ENCODE data around the gene GLI2. TPM values are rescaled to one million over a fixed set of nuclear protein-coding genes. Genes with fewer than 3 reads are reported as not detected.

The GLI2 gene
- polyA plus RNA-seq, 1 experiment, result 5.2 TPM

DNA sequence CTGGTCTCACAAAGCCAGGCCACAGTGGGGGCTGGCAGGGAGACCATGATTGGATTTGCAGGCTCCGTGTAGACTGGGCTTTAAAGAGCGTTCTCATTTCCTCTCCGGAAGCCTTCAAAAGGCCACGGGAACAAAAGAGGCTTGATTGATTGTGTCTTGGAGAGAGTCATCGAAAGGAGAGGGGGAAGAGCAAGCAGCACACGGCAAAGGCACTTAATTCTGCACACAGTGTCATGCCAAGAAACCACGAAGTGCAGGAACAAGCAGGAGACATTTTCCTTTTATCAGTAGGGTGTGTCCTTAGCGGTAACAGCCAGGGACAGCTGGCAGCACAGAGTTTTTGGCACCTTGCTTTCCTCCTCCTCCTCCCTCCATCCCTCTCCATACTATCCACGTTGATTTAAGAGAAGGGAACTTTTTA lies 47.7 kb downstream of the GLI2 start:
- Histone ChIP-seq H3K9me3 (ENCODE audit: control insufficient read depth, insufficient read depth, low read length) (no peaks in the 10 kb centered on the region), H3K27me3 (ENCODE audit: control insufficient read depth, insufficient read depth, low read length) (no peaks in the 10 kb centered on the region), H3K4me3 (ENCODE audit: low read depth, low read length) (no peak overlapping the region), H3K27ac (ENCODE audit: low read depth, low read length) (no peak overlapping the region)
- TF ChIP-seq, protein P1, sequence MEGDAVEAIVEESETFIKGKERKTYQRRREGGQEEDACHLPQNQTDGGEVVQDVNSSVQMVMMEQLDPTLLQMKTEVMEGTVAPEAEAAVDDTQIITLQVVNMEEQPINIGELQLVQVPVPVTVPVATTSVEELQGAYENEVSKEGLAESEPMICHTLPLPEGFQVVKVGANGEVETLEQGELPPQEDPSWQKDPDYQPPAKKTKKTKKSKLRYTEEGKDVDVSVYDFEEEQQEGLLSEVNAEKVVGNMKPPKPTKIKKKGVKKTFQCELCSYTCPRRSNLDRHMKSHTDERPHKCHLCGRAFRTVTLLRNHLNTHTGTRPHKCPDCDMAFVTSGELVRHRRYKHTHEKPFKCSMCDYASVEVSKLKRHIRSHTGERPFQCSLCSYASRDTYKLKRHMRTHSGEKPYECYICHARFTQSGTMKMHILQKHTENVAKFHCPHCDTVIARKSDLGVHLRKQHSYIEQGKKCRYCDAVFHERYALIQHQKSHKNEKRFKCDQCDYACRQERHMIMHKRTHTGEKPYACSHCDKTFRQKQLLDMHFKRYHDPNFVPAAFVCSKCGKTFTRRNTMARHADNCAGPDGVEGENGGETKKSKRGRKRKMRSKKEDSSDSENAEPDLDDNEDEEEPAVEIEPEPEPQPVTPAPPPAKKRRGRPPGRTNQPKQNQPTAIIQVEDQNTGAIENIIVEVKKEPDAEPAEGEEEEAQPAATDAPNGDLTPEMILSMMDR (IDR thresholded peaks at IDR 0.05; ENCODE audit: low read depth, low read length), result no peak
- CTCF ChIA-PET, result no interaction called here
- DNase-seq (ENCODE audit: low read depth, low spot score), result no peak
- POLR2A ChIA-PET, result interaction anchor here (1.0 kb wide), 1 partner anchor 46 kb away, joined by 3 read pairs; no protein-coding TSS in a partner anchor

DNA sequence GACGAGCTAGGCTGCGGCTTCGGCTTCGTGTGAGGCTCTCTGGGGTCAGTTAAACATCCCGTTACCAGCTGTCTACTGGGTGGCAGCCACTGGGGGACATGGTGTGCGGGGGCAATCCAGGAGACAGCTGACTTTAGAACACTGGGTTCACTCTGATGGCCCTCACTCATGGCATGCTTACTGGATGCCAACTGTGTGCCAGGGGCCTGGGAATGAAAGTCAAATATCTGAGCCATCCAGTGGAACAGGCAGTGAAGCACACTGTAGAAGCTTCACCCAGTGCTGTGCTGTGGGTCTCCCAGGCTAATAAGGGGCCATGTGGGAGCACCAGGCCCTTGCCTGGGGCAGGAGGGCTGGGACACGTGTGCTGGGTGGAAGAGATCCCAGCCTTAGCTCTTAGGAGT lies 48.3 kb downstream of the GLI2 start:
- POLR2A ChIA-PET, result interaction anchor here (1.0 kb wide), 1 partner anchor 47 kb away, joined by 3 read pairs; no protein-coding TSS in a partner anchor
- TF ChIP-seq, protein P1 (IDR thresholded peaks at IDR 0.05; ENCODE audit: low read depth, low read length), result no peak
- H3K4me3 ChIP-seq (ENCODE audit: low read depth, low read length), result no peak overlapping the region
- CTCF ChIA-PET, result no interaction called here
- H3K27me3 ChIP-seq (ENCODE audit: control insufficient read depth, insufficient read depth, low read length), result no peaks in the 10 kb centered on the region
- no peak overlapping the region for H3K27ac ChIP-seq (ENCODE audit: low read depth, low read length)
- no peaks in the 10 kb centered on the region for H3K9me3 ChIP-seq (ENCODE audit: control insufficient read depth, insufficient read depth, low read length)
- no peak for DNase-seq (ENCODE audit: low read depth, low spot score)

Data from AG04450 (cell line).